Measurements from ENCODE around the gene BSG.
"Not testable (repeated sequence)": the region's sequence is repeated elsewhere in the genome, so short reads cannot be mapped to it uniquely, and the experiment has no call there.

The BSG gene

GRCh38 chr19:623175-623916 is 51.0 kb downstream of the BSG start:
- no peak for FAIRE-seq

GRCh38 chr19:623974-624373 is 51.6 kb downstream of the BSG start:
- no peak for FAIRE-seq

GRCh38 chr19:624433-625109 is 52.2 kb downstream of the BSG start:
- FAIRE-seq: no peak

GRCh38 chr19:625257-625656 is 52.9 kb downstream of the BSG start:
- FAIRE-seq: no peak

- FAIRE-seq: not testable (repeated sequence)
Measured at GRCh38 chr19:626566-626965, 54.2 kb downstream of the BSG start.

GRCh38 chr19:628168-628567 is 55.8 kb downstream of the BSG start:
- no peak for FAIRE-seq

- not testable (repeated sequence) for FAIRE-seq
Measured at GRCh38 chr19:629515-629914, 57.1 kb downstream of the BSG start.

- FAIRE-seq: no peak
Measured at GRCh38 chr19:629961-630714, 57.7 kb downstream of the BSG start.

- FAIRE-seq: no peak
Measured at GRCh38 chr19:632579-633067, 60.2 kb downstream of the BSG start.
